Measurements from ENCODE around the gene FOXJ1.

Gene FOXJ1

DNA sequence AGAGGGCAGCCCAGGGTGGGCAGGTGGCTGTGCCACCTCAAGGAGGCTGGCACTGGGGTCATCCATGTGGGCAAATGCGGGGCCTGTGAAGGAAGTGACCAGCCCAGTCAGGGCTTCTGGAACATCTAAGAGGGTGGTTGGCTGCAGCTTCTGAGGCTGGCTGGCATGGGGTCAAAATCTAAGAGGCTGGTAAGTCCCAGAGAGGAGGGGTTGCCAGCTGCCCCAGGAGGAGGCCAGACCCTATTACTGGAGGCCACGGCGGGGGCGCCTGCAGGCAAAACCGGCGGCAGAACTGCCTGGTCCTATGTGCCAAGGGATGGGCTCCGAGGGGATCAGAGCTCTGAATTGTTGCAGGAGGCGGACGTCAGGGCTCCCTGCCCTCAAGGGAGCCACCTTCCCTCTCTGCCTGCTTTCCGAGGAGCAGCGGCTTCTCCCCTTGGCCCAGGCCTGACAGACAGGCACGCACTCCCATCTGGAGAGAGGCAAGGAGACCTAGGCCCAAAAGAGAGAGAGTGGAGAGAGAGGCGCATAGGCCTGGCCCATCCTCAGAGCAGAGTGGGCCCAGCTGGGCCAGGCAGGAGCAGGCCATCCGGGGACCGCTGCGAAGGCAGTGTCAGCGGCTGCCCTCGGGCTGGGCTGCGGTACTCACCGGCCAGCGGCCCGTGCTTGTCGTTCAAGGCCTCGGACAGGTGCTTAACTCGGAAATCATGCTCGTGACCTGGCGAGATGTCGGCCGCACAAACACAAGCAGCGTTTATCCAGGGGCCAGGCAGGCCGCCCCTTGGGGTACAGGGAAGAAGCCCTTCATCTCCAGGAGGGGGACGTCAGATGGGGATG lies 51.1 kb downstream of the FOXJ1 start:
- no peak for DNase-seq

DNA sequence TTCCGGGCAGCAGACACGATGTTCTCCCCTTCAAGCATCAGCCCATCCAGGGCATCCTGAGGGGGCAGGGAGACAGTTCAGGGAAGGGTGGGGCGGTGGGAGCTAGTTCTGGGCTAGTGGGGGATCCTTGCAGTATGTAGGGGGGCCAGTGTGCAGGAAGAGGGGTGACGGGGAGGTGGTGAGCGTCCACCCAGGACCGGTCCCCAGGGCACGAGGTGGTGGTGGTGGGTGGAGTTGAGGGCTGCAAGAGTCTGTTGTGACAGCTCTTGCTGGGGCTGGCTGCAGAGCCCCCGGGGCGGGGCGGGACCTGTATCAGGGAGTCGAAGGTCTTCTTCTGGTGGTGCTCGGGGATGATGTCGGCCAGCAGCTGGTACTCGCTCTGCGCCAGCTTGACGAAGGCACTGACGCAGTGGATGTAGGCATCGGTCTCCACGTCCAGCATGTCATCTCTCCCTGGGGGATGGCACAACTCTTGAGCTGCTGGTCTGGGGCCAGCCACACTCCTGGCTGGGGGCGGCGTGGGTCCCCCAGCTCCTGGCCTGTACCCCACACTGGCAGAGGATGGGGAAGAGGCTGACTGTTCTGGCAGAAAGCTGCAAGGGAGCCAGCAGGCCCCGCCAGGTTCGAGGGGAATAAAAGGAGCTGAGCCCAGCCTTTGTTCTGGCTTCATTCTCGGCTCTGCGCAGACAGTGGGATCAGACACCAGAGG lies 52.0 kb downstream of the FOXJ1 start:
- no peak for DNase-seq

DNA sequence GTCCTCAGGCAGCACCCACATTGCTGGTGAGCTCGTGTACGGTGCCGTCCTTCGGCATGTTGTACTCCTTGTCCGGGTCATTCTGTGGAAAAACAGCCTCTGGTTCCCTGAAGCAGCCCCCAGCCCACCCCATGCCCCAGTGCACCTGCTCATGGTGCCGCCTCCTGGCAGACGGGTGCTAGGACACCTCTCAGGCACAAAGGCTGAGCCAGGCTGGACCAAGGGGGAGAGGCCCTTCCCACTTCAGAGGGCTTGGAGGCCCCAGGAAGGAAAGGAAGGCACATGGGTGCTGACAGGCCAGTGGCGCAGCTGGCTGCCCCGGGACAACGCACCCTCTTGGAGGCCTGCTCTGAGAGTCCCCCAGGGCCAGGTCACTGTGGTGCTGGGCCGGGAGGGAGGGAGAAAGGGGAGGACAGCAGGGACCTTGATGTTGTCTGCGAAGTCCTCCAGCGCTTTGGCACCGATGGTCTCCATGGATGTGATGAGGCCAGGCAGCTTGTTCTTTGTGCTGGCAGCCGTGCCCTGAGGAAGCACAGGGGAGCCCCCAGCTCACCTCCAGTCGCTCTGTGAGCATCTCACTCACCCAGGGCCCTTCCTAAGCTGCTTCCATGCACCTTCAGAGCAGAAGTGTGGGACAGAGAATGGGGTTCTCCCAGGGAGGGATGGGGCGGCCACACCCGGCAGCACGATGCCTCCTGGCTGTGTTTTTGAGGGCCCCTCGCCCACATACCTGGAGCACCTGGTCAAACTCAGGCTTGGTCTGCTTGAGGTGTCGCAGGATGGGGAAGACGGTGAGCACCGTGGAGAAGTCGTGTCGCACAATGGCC lies 52.8 kb downstream of the FOXJ1 start:
- DNase-seq = no peak

DNA sequence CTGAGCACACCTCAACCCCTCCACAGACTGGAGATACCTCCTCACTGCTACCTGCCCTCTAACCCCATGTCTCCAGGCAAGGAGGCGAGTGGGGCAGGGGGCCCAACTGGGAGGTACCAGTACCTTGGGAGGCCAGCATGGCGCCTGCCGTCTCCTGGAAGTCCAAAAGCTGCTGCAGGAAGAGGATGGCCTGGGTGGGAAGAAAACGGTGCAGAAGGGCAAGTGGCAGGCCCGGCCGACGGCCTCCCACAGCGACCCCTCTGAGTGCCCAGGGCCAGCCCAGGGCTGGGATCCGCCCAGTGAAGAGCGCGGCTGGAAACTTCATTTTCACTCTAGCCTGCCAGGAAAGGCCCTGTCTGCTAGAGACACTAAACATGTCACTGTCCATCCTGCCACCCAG lies 53.5 kb downstream of the FOXJ1 start:
- DNase-seq = no peak

DNA sequence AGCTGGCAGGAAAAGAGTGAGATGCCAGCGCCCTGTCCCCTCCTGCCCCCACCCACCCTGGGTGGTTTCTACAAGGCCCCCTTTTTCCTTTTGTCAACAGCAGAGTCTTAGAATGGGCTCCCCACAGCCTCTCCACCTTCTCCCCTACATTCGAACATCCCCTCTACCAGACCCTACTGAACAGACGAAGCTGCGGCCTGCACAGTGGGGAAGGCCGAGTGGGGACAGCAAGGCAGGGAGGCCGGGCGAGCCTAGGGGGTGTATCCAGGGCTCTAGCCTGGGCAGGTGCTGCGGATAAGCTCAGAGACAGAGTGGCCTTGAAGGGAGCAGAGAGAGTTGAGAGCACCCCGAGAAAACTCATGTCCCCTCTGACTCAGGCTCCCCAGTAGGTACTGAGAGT lies 54.7 kb downstream of the FOXJ1 start:
- DNase-seq = no peak
